Measurements from ENCODE around the gene VAV1. TPM values are rescaled to one million over a fixed set of nuclear protein-coding genes. Genes with fewer than 3 reads are reported as not detected.

The VAV1 gene
- total and polyA plus RNA-seq, 2 of the 8 experiments (the other 6 are each of a cell fraction or from before 2014, with no cell fraction given) = 0.21 to 0.22 TPM

GRCh38 chr19:6731822-6732221, 40.7 kb upstream of the VAV1 start:
- H3K9me3 ChIP-seq (ENCODE audit: insufficient read depth in 2 of 2, low read depth in 1 of 2, low read length in 1 of 2) = no peaks in the 10 kb centered on the region
- DNase-seq (ENCODE audit: low read depth in 1 of 2, low spot score in 2 of 2) (no peak), FAIRE-seq (no peak)
- no peak overlapping the region for H2BK20ac ChIP-seq (ENCODE audit: low read length)
- no peak overlapping the region for H2AK5ac ChIP-seq (ENCODE audit: low read depth, low read length)
- peaks cover 3% of the 10 kb centered on the region; the same call in 1 of the 2 replicates for H3K23me2 ChIP-seq (ENCODE audit: low read depth, low read length)
- H4K91ac ChIP-seq (replicated peaks; ENCODE audit: insufficient read length, low read length) = no peak overlapping the region
- H3K14ac ChIP-seq (ENCODE audit: insufficient read length) = no peak overlapping the region
- ChIA-PET POLR2A (ENCODE audit: partially characterized antibody) (interaction anchor here (3.2 kb wide), 1 partner anchor 21 kb away, joined by 14 read pairs; no protein-coding TSS in a partner anchor), CTCF (ENCODE audit: partially characterized antibody) (interaction anchor here (1.6 kb wide), 1 partner anchor 54 kb away, joined by 3 read pairs; no protein-coding TSS in a partner anchor)
- H2BK12ac ChIP-seq (ENCODE audit: low read depth, low read length) = no peak overlapping the region
- H3K18ac ChIP-seq (ENCODE audit: extremely low read depth, low read length) = no peak overlapping the region
- no peak overlapping the region for H3K9ac ChIP-seq (replicated peaks in 1 of 4; ENCODE audit: extremely low read depth in 1 of 4, low read depth in 3 of 4, low read length in 3 of 4)
- no peak overlapping the region for H2BK15ac ChIP-seq (ENCODE audit: low read length)
- no peak overlapping the region for H3K4me3 ChIP-seq (ENCODE audit: extremely low read depth in 1 of 4, insufficient read depth in 2 of 4, low read depth in 3 of 4, low read length in 4 of 4)
- peaks cover 0 to 20% (median 9%) of the 10 kb centered on the region in 4 experiments; a peak in 6 of 7 replicates for H3K4me1 ChIP-seq (replicated peaks in 1 of 4; ENCODE audit: control insufficient read depth in 3 of 4, insufficient read depth in 4 of 4, low read length in 3 of 4)
- no peak overlapping the region for H2AFZ ChIP-seq (ENCODE audit: low read length)
- no peak overlapping the region; the same call in 1 of the 2 replicates for H3K27ac ChIP-seq (ENCODE audit: low read depth, low read length)
- H3K36me3 ChIP-seq (ENCODE audit: control insufficient read depth in 2 of 4, insufficient read depth in 4 of 4, low read length in 3 of 4) = peaks cover 0 to 5% (median 0%) of the 10 kb centered on the region in 4 experiments; a peak in 1 of 8 replicates
- H2BK120ac ChIP-seq (replicated peaks; ENCODE audit: low read depth, low read length) = no peak overlapping the region
- no peak overlapping the region for H3K56ac ChIP-seq (replicated peaks; ENCODE audit: insufficient read length, low read depth, low read length)
- no peak overlapping the region for H4K8ac ChIP-seq (ENCODE audit: extremely low read depth, insufficient read depth, low read length)
- H3K4ac ChIP-seq (replicated peaks; ENCODE audit: insufficient read length, low read depth, low read length) = no peak overlapping the region
- no peaks in the 10 kb centered on the region for H3K27me3 ChIP-seq (replicated peaks in 1 of 4; ENCODE audit: control insufficient read depth in 3 of 4, extremely low read depth in 1 of 4, insufficient read depth in 3 of 4, low read length in 3 of 4)
- H3K23ac ChIP-seq (ENCODE audit: insufficient read length) = no peak overlapping the region
- peaks cover 0 to 8% of the 10 kb centered on the region in 2 experiments for H4K20me1 ChIP-seq (replicated peaks in 1 of 2; ENCODE audit: control insufficient read depth in 1 of 2, insufficient read depth in 2 of 2, low read length in 2 of 2)
- H3K79me1 ChIP-seq (ENCODE audit: low read depth, low read length) = no peaks in the 10 kb centered on the region; the same call in 1 of the 2 replicates
- H4K5ac ChIP-seq (ENCODE audit: insufficient read length, low read depth, low read length) = no peak overlapping the region
- no peak overlapping the region for H2BK5ac ChIP-seq (ENCODE audit: low read depth, low read length)
- no peak overlapping the region for H3K4me2 ChIP-seq (ENCODE audit: insufficient read depth in 1 of 2, low read depth in 2 of 2, low read length in 2 of 2)
- 91% methylated on average over 19 of the region's 22 CpGs; no CpG with 5 or more reads in 1 of the 2 experiments for WGBS, 2 experiments (ENCODE audit: extremely low coverage in 1 of 2, insufficient coverage in 1 of 2, insufficient read length in 1 of 2, insufficient replicate concordance in 2 of 2, low coverage in 1 of 2, low lambda C conversion rate in 2 of 2, missing lambda C conversion rate in 1 of 2)
- no peaks in the 10 kb centered on the region for H3K79me2 ChIP-seq (ENCODE audit: control insufficient read depth in 1 of 2, insufficient read depth in 2 of 2, low read length in 2 of 2)
- TF ChIP-seq POU5F1 (IDR thresholded peaks at IDR 0.05; ENCODE audit: low read depth, low read length) = no peak
- TF ChIP-seq USF2 (IDR thresholded peaks at IDR 0.05; ENCODE audit: low read length) = no peak
- TF ChIP-seq ATF2 (IDR thresholded peaks at IDR 0.05; ENCODE audit: low read length) = no peak
- TF ChIP-seq NANOG (IDR thresholded peaks at IDR 0.05; ENCODE audit: insufficient read depth, low read depth, low read length, poor library complexity, severe bottlenecking) = no peak
- no peak for TF ChIP-seq SIRT6 (IDR thresholded peaks at IDR 0.05; ENCODE audit: low read length)
- TF ChIP-seq SP1 (IDR thresholded peaks at IDR 0.05; ENCODE audit: low read depth, low read length) = no peak
- TF ChIP-seq SUZ12 (IDR thresholded peaks at IDR 0.05; ENCODE audit: low read length) = no peak
- no peak for TF ChIP-seq TAF1 (IDR thresholded peaks at IDR 0.05; ENCODE audit: low read depth, low read length)
- no peak for TF ChIP-seq BRCA1 (IDR thresholded peaks at IDR 0.05; ENCODE audit: low read depth, low read length)
- TF ChIP-seq RAD21 (IDR thresholded peaks at IDR 0.05 in 1 of 2, conservative IDR thresholded peaks at IDR 0.05 in 1 of 2; ENCODE audit: low read depth in 2 of 2, low read length in 2 of 2) = no peak
- TF ChIP-seq CTBP2 (IDR thresholded peaks at IDR 0.05; ENCODE audit: borderline replicate concordance, insufficient read depth, insufficient read length, low read length) = no peak

Measured in H1 (cell line).